ENCODE results near the gene GTF2IRD1.
"Not testable (repeated sequence)": the region's sequence is repeated elsewhere in the genome, so short reads cannot be mapped to it uniquely, and the experiment has no call there.

Gene GTF2IRD1

GRCh38 chr7:74606909-74607510, 153.3 kb downstream of the GTF2IRD1 start:
- DNase-seq = no peak

- no peak for DNase-seq
Observed at GRCh38 chr7:74612015-74612829, 158.5 kb downstream of the GTF2IRD1 start.

- DNase-seq = no peak
Observed at GRCh38 chr7:74615933-74616780, 162.5 kb downstream of the GTF2IRD1 start.

- DNase-seq = peak in 1 of 2 donors; percentile 5
Observed at GRCh38 chr7:74617180-74617744, 163.6 kb downstream of the GTF2IRD1 start.

GRCh38 chr7:74619235-74619860, 165.6 kb downstream of the GTF2IRD1 start:
- DNase-seq = no peak

GRCh38 chr7:74622228-74622749, 168.6 kb downstream of the GTF2IRD1 start:
- DNase-seq = no peak

GRCh38 chr7:74623135-74623534, 169.4 kb downstream of the GTF2IRD1 start:
- no peak for DNase-seq

GRCh38 chr7:74625446-74625845, 171.7 kb downstream of the GTF2IRD1 start:
- peak in 1 of 2 donors; percentile 38 for DNase-seq

GRCh38 chr7:74627661-74628411, 174.1 kb downstream of the GTF2IRD1 start:
- no peak for DNase-seq

GRCh38 chr7:74632505-74632904, 178.8 kb downstream of the GTF2IRD1 start:
- no peak for DNase-seq

- DNase-seq = no peak
Observed at GRCh38 chr7:74633451-74633921, 179.8 kb downstream of the GTF2IRD1 start.

GRCh38 chr7:74637745-74638144, 184.0 kb downstream of the GTF2IRD1 start:
- no peak for DNase-seq

GRCh38 chr7:74650055-74650454, 196.3 kb downstream of the GTF2IRD1 start:
- peak; percentile 81 to 85 for DNase-seq

GRCh38 chr7:74650493-74651132, 196.9 kb downstream of the GTF2IRD1 start:
- not testable (repeated sequence) for DNase-seq

- DNase-seq = not testable (repeated sequence)
Observed at GRCh38 chr7:74651133-74651504, 197.4 kb downstream of the GTF2IRD1 start.
